PC-3 (cell line): ENCODE results near the gene YIF1A.

Source experiments
- EZH2 ChIP-seq: fragments of 300-600 bp; sonication (generic); IDR thresholded peaks from one replicate; pipeline ENCODE4 v1.6.1; 2017; ENCODE audit warnings: antibody characterized with exemption, mild to moderate bottlenecking, low read length; ENCODE audit not compliant: unreplicated experiment
- EZH2phosphoT487 ChIP-seq: fragments of 300-600 bp; sonication (generic); IDR thresholded peaks from 2 replicates; pipeline ENCODE4 v1.6.1; 2018; ENCODE audit warnings: mild to moderate bottlenecking, antibody characterized with exemption, low read length, borderline replicate concordance
- TF ChIP-seq, protein P1 (sequence below): fragments of 300-600 bp; sonication (generic); conservative IDR thresholded peaks from 2 replicates; pipeline ENCODE4 v1.5.1; 2017; ENCODE audit warnings: antibody characterized with exemption, low read depth, mild to moderate bottlenecking, low read length

DNA sequence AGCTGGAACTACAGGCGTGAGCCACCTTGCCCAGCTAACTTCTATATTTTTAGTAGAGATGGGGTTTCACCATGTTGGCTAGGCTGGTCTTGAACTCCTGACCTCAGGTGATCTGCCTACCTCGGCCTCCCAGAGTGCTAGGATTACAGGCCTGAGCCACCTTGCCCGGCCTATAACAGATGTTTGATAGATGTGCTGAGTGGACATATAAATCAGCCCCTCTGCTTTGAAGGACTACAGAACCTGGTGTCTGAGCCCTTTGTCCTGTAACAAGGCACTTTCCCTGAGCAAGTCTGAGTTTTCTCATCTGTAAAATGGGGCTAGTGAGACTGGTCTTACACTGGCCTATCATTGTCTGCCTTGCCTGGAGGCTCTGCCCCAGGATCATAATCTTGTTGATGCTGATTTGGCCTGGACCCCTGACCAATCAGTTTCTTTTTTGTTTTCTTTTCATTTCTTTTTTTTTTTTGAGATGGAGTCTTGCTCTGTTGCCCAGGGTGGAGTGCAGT, 40.3 kb upstream of the YIF1A start:
- TF ChIP-seq, protein P1, sequence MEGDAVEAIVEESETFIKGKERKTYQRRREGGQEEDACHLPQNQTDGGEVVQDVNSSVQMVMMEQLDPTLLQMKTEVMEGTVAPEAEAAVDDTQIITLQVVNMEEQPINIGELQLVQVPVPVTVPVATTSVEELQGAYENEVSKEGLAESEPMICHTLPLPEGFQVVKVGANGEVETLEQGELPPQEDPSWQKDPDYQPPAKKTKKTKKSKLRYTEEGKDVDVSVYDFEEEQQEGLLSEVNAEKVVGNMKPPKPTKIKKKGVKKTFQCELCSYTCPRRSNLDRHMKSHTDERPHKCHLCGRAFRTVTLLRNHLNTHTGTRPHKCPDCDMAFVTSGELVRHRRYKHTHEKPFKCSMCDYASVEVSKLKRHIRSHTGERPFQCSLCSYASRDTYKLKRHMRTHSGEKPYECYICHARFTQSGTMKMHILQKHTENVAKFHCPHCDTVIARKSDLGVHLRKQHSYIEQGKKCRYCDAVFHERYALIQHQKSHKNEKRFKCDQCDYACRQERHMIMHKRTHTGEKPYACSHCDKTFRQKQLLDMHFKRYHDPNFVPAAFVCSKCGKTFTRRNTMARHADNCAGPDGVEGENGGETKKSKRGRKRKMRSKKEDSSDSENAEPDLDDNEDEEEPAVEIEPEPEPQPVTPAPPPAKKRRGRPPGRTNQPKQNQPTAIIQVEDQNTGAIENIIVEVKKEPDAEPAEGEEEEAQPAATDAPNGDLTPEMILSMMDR = no peak
- TF ChIP-seq EZH2 (no peak), EZH2phosphoT487 (no peak)
